ENCODE results near the gene PLEKHJ1.

Gene PLEKHJ1

DNA sequence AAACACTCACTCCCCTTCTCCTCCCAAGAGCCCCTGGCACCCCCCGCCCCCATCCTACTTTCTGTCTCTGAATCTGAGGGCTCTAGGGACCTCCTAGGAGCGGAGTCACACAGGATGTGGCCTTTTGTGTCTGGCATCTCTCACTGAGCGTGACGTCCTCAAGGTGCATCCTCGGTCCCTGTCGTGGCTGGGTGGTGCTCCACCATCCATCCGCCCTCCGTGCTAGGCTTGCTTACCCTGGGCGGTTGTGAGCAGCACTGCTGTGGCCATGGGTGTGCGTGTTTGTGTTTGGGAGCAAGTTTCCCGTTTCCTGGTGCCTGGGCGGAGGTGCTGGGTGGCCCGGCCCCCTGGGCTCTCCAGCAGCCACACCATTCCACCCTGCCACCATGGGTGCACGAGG is 12.2 kb downstream of the PLEKHJ1 start:
- TF ChIP-seq, protein P1, sequence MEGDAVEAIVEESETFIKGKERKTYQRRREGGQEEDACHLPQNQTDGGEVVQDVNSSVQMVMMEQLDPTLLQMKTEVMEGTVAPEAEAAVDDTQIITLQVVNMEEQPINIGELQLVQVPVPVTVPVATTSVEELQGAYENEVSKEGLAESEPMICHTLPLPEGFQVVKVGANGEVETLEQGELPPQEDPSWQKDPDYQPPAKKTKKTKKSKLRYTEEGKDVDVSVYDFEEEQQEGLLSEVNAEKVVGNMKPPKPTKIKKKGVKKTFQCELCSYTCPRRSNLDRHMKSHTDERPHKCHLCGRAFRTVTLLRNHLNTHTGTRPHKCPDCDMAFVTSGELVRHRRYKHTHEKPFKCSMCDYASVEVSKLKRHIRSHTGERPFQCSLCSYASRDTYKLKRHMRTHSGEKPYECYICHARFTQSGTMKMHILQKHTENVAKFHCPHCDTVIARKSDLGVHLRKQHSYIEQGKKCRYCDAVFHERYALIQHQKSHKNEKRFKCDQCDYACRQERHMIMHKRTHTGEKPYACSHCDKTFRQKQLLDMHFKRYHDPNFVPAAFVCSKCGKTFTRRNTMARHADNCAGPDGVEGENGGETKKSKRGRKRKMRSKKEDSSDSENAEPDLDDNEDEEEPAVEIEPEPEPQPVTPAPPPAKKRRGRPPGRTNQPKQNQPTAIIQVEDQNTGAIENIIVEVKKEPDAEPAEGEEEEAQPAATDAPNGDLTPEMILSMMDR (IDR thresholded peaks at IDR 0.05; ENCODE audit: borderline replicate concordance, insufficient read depth, low read depth, low read length) = no peak
- no peak overlapping the region for H3K4me3 ChIP-seq (ENCODE audit: low read depth, low read length)

DNA sequence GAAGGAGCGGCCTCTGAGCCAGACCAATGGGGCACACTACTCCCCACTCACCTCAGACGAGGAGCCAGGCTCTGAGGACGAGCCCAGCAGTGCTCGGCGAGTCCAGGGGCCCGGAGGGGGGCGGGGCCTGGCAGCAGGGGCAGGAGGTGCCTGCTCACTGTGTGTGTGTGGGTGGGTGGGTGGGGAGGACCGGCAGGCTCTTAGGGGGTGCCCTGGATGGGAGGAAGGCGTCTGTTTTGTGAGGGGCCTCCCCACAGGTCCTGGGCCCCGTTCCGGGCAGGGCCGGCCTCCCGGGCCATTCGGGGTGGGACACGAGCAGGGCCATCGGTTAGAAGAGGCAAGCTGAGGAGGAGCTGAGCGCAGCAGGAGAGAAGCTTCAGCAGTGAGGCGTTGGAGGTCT is 12.7 kb downstream of the PLEKHJ1 start:
- no peak overlapping the region for H3K4me3 ChIP-seq (ENCODE audit: low read depth, low read length)
- TF ChIP-seq, protein P1 (IDR thresholded peaks at IDR 0.05; ENCODE audit: borderline replicate concordance, insufficient read depth, low read depth, low read length) = no peak

DNA sequence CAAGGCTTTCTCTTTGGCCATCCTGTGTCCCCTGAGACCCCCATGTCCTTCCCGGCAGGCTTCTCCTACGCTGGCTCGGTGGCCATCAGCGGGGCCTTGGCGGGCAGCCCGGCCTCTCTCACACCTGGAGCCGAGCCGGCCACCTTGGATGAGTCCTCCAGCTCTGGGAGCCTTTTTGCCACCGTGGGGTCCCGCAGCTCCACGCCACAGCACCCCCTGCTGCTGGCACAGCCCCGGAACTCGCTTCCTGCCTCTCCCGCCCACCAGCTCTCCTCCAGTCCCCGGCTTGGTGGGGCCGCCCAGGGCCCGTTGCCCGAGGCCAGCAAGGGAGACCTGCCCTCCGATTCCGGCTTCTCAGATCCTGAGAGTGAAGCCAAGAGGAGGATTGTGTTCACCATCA is 14.2 kb downstream of the PLEKHJ1 start:
- H3K4me3 ChIP-seq (ENCODE audit: low read depth, low read length) = no peak overlapping the region
- TF ChIP-seq, protein P1 (IDR thresholded peaks at IDR 0.05; ENCODE audit: borderline replicate concordance, insufficient read depth, low read depth, low read length) = no peak

DNA sequence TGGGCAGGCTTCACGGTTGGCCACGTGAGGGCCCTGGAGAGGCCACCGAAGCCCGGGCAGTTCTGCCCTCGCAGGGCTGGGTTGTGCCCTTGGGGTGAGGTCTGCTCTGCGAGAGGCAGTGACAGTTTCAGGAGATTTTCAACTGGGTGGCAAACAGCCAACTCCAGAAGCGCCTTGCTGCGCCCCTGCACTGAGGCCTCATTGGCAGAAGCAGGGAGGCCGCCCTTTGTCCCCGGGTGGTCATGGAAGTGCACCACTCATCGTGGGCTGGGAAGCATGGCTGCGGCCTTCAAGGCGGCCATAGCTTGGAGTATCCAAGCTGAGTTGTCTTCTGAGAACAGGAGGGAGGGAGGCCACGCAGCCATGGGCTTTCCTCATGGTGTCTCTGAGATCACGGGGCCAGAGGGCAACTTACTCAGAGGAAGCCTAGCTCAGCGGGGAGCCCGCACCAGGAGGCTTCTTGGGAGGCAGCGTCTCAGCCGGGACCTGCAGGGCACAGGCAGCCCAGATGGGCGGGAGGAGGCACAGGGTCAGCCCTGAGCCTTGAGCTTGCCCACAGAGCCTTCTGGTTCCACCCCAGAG is 14.8 kb downstream of the PLEKHJ1 start:
- no peak overlapping the region for H3K4me3 ChIP-seq (ENCODE audit: low read depth, low read length)
- TF ChIP-seq, protein P1 (IDR thresholded peaks at IDR 0.05; ENCODE audit: borderline replicate concordance, insufficient read depth, low read depth, low read length) = no peak

DNA sequence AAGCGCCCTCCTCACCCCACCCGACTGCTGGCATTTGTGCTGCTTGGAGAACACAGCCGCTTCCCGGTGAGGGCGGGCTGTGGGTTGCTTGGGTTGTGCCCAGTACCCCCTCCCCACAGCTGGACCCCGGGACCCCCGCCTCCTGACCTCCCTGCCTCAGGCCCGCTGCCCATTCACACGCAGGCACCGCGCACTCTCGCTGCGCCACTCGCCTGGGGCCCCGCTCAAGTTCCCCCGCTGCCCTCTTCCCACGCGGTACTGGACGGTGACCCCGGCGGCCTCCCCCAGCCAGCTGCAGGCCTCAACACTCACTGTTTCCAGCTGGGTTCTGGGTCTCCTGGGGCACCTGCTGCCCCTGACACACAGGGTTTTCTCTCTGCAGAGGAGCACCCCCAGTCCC is 16.4 kb downstream of the PLEKHJ1 start:
- H3K4me3 ChIP-seq (ENCODE audit: low read depth, low read length) = no peak overlapping the region
- TF ChIP-seq, protein P1 (IDR thresholded peaks at IDR 0.05; ENCODE audit: borderline replicate concordance, insufficient read depth, low read depth, low read length) = no peak

DNA sequence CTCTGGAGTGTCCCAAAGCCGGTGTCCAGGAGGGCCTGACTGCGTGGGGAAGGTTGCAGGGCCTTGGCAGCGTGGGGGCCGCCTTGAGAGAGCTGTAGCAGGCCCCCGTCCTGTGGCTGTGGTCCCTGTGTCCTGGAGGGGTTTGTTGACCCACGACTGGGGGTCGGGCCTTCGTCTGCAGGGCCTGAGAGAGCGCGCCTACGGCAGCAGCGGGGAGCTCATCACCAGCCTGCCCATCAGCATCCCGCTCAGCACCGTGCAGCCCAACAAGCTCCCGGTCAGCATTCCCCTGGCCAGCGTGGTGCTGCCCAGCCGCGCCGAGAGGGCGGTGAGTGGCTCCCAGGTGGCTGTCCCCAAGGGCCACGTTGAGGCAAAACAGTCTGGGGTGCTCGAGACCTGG is 18.5 kb downstream of the PLEKHJ1 start:
- TF ChIP-seq, protein P1 (IDR thresholded peaks at IDR 0.05; ENCODE audit: borderline replicate concordance, insufficient read depth, low read depth, low read length) = no peak
- no peak overlapping the region for H3K4me3 ChIP-seq (ENCODE audit: low read depth, low read length)

DNA sequence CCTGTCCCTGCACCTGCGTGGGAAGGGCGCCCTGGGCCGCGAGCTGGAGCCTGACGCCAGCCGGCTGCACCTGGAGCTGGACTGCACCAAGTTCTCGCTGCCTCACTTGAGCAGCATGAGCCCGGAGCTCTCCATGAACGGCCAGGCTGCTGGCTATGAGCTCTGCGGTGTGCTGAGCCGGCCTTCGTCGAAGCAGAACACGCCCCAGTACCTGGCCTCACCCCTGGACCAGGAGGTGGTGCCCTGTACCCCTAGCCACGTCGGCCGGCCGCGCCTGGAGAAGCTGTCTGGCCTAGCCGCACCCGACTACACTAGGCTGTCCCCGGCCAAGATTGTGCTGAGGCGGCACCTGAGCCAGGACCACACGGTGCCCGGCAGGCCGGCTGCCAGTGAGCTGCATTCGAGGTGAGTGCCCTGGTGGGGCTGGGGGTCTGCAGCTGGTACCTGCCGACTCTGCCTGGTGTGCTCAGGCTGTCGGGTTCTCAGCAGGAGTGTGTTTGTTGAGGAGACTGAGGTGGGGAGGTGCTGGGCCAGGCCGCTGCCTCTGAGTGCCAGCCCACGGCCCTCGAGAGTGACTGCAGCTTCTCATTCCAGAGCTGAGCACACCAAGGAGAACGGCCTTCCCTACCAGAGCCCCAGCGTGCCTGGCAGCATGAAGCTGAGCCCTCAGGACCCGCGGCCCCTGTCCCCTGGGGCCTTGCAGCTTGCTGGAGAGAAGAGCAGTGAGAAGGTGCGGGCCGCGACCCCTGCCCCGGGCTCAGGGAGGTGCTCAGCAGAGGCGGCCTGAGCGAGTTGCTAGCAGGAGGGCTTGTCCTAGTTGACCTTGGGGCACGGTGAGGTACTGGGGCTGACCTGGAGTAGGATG is 19.5 kb downstream of the PLEKHJ1 start:
- TF ChIP-seq, protein P1 (IDR thresholded peaks at IDR 0.05; ENCODE audit: borderline replicate concordance, insufficient read depth, low read depth, low read length) = no peak
- no peak overlapping the region for H3K4me3 ChIP-seq (ENCODE audit: low read depth, low read length)

All from GM12875 (cell line).